D721Med (cell line): Measurements from ENCODE around the gene URI1.

Experiments
- DNase-seq: peaks from one replicate; pipeline ENCODE4 v3.0.0; 2011; ENCODE audit warnings: low spot score; ENCODE audit not compliant: insufficient read length
- FAIRE-seq: peaks from 2 replicates; lab custom pipeline; 2011; peaks lifted over from hg19 to GRCh38; lab: Jason Lieb, UNC
- CTCF ChIP-seq: IDR thresholded peaks from 2 replicates; pipeline ENCODE4 v1.5.1; 2012; ENCODE audit warnings: mild to moderate bottlenecking, control low read depth; ENCODE audit not compliant: insufficient read depth; ENCODE audit errors: missing control alignments

The URI1 gene

GRCh38 chr19:29974701-29975100 is 32.7 kb downstream of the URI1 start:
- FAIRE-seq (no peak), DNase-seq (no peak)
- TF ChIP-seq CTCF = no peak

- no peak for DNase-seq
- no peak for TF ChIP-seq CTCF
- FAIRE-seq = peak; percentile 6
These were observed 34.3 kb downstream of the URI1 start for GRCh38 chr19:29976151-29976943.

- FAIRE-seq (peak; percentile 16), DNase-seq (no peak)
- no peak for TF ChIP-seq CTCF
These were observed 36.0 kb downstream of the URI1 start for GRCh38 chr19:29978080-29978479.

GRCh38 chr19:29983568-29983967 is 41.5 kb downstream of the URI1 start:
- DNase-seq = no peak
- no peak for TF ChIP-seq CTCF
- no peak for FAIRE-seq

- DNase-seq = no peak
- TF ChIP-seq CTCF = no peak
- FAIRE-seq = no peak
These were observed 43.2 kb downstream of the URI1 start for GRCh38 chr19:29985196-29985595.

- no peak for TF ChIP-seq CTCF
- no peak for FAIRE-seq
These were observed 46.3 kb downstream of the URI1 start for GRCh38 chr19:29988351-29988750.

GRCh38 chr19:29992233-29992867 is 50.3 kb downstream of the URI1 start:
- DNase-seq = no peak
- no peak for FAIRE-seq
- TF ChIP-seq CTCF = no peak

More at GRCh38 chr19:29988351-29988750, 46.3 kb downstream of the URI1 start:
- no peak for DNase-seq
